Activated T-helper 1 cell treated with anti-CD3 and anti-CD28 coated beads, Interleukin-12 subunit alpha, Interleukin-12 subunit beta, Interleukin-2, Interleukin-4 antibody, amounts not matched to agents 30 ng/mL and 10 ng/mL and 1 ng/mL, durations not matched to agents 14 hours and 24 hours and 36 hours (primary cell): ENCODE data around the gene PRKACB. TPM values are rescaled to one million over a fixed set of nuclear protein-coding genes. Genes with fewer than 3 reads are reported as not detected.
"Not testable (repeated sequence)": the region's sequence is repeated elsewhere in the genome, so short reads cannot be mapped to it uniquely, and the experiment has no call there.

ENCODE experiments used
- DNase-seq: peaks from one replicate; pipeline ENCODE4 v3.0.0; 2021; ENCODE audit warnings: low spot score
- H3K27ac Mint-ChIP-seq: one replicate; pipeline ENCODE4 v1.8.0; 2021; ENCODE audit warnings: mild to moderate bottlenecking, mixed read lengths
- H3K27me3 Mint-ChIP-seq: one replicate; pipeline ENCODE4 v1.8.0; 2022; ENCODE audit warnings: mild to moderate bottlenecking, moderate library complexity, mixed read lengths; ENCODE audit not compliant: insufficient read depth
- H3K36me3 Mint-ChIP-seq: one replicate; pipeline ENCODE4 v1.8.0; 2021; ENCODE audit warnings: low read depth, mixed read lengths
- H3K4me1 Mint-ChIP-seq: one replicate; pipeline ENCODE4 v1.8.0; 2021; ENCODE audit warnings: low read depth, mixed read lengths
- H3K4me3 Mint-ChIP-seq: one replicate; pipeline ENCODE4 v1.8.0; 2021; ENCODE audit warnings: mild to moderate bottlenecking, moderate library complexity, mixed read lengths
- H3K9me3 Mint-ChIP-seq: one replicate; pipeline ENCODE4 v1.8.0; 2021; ENCODE audit warnings: mixed read lengths
- intact Hi-C: fragments of 100-400 bp; cut with micrococcal nuclease; formaldehyde crosslinking; loops from one replicate; pipeline ENCODE4 v1.15.1; 2024
- total RNA-seq: library from RNA; stranded (reverse); gene quantifications from 2 replicates; pipeline ENCODE4 v1.2.3, GENCODE V29; 2022

The PRKACB gene
- total RNA-seq, 1 donor from 2014 or later, result 20.8 TPM

- H3K4me3 Mint-ChIP-seq, result no peak overlapping the region
- H3K36me3 Mint-ChIP-seq, result no peaks in the 10 kb centered on the region
- no peak overlapping the region for H3K27ac Mint-ChIP-seq
- H3K4me1 Mint-ChIP-seq, result peaks cover 9% of the 10 kb centered on the region
- H3K27me3 Mint-ChIP-seq, result no peaks in the 10 kb centered on the region
- no peak for DNase-seq
- no peaks in the 10 kb centered on the region for H3K9me3 Mint-ChIP-seq
- intact Hi-C loops, result no loop called here
Observed at GRCh38 chr1:84266748-84267147, 122.7 kb downstream of the PRKACB start.

DNA sequence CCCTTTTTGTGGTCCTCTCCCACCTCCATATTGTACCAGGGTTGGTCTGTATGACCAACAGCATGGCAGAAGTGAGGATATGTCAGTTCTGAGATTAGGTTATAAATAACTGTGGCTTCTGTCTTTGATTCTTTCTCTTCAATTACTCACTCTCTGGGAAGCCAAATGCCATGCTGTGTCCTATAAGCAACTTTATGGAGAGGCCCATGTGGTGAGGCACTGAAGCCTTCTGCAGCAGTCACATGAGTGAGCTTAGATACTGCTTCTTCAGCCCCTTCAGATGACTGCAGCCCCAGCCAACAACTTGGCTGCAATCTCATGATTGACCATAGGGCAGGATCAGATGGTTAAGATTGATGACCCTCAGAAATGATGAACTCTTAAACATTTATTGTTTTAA, 123.4 kb downstream of the PRKACB start:
- Mint-ChIP-seq H3K27ac (no peak overlapping the region), H3K36me3 (no peaks in the 10 kb centered on the region), H3K4me1 (peaks cover 9% of the 10 kb centered on the region), H3K4me3 (no peak overlapping the region), H3K9me3 (no peaks in the 10 kb centered on the region), H3K27me3 (no peaks in the 10 kb centered on the region)
- DNase-seq, result no peak
- intact Hi-C loops, result no loop called here

DNA sequence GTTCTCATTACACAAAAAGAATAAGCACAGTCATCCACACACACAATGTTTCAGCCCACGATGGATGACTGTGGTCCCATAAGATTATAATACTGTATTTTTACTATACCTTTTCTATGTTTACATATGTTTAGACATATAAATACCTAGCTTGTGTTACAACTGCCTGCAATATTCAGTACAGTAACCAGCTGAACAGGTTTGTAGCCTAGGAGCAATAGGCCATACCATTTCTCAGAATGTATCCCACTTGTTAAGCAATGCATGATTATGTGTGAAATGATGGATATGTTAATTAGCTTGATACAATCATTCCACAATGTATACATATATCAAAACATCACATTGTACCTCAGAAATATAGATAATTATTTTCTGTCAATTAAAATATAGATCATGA, 124.3 kb downstream of the PRKACB start:
- no peaks in the 10 kb centered on the region for H3K36me3 Mint-ChIP-seq
- H3K9me3 Mint-ChIP-seq, result no peaks in the 10 kb centered on the region
- intact Hi-C loops, result no loop called here
- no peak overlapping the region for H3K27ac Mint-ChIP-seq
- no peak for DNase-seq
- no peaks in the 10 kb centered on the region for H3K27me3 Mint-ChIP-seq
- H3K4me3 Mint-ChIP-seq, result no peak overlapping the region
- peaks cover 9% of the 10 kb centered on the region for H3K4me1 Mint-ChIP-seq

DNA sequence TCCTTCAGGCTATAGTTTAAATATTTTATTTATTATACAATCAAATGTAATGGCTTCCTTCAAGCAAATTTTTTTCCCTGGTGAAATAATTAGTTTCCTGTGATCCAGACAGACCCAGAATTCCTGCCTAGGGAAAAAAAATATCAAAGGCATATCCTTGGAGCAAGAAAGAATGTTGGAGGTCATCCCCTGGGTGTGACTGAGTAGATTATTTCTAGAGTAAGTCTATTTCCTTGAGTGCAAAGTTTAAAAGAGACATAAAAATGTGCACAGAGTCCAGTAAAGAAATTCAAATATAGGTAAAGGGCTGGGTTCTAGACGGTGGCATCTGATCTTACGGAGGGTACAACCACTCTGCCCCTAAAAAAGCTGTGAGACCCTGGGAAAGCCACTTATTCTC, 125.2 kb downstream of the PRKACB start:
- H3K27me3 Mint-ChIP-seq, result no peaks in the 10 kb centered on the region
- intact Hi-C loops, result no loop called here
- DNase-seq, result no peak
- H3K36me3 Mint-ChIP-seq, result no peaks in the 10 kb centered on the region
- H3K9me3 Mint-ChIP-seq, result no peaks in the 10 kb centered on the region
- H3K27ac Mint-ChIP-seq, result no peak overlapping the region
- no peak overlapping the region for H3K4me3 Mint-ChIP-seq
- H3K4me1 Mint-ChIP-seq, result peaks cover 9% of the 10 kb centered on the region

- Mint-ChIP-seq H3K36me3 (no peaks in the 10 kb centered on the region), H3K27ac (no peak overlapping the region), H3K9me3 (no peaks in the 10 kb centered on the region), H3K27me3 (peaks cover 2% of the 10 kb centered on the region), H3K4me1 (peaks cover 9% of the 10 kb centered on the region), H3K4me3 (no peak overlapping the region)
- DNase-seq, result no peak
- intact Hi-C loops, result loop anchor here (5.0 kb wide), 1 partner anchor 1321 kb away; no protein-coding TSS in a partner anchor
Observed at GRCh38 chr1:84271441-84272151, 127.5 kb downstream of the PRKACB start.

DNA sequence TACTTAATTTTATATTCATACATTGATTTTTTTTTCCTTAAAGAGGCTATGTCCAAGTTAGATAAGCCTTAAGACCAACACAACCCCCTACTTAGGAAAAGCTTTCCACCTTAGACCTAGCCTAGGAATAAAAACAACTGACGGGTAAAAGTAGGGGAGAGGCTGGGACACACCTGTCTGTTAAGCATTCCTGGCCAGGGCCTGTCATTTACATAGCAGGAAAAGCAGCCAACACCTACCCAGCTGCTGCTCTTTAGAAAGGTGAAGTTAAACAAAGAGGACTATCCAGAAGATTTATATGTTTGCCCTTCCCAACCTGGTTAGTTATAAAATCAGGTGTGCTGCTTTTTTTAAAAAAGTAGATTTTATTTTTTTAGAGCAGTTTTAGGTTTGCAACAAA, 128.3 kb downstream of the PRKACB start:
- no peak overlapping the region for H3K4me3 Mint-ChIP-seq
- intact Hi-C loops, result loop anchor here (5.0 kb wide), 1 partner anchor 1320 kb away; no protein-coding TSS in a partner anchor
- DNase-seq, result no peak
- H3K27me3 Mint-ChIP-seq, result peaks cover 2% of the 10 kb centered on the region
- no peak overlapping the region for H3K27ac Mint-ChIP-seq
- H3K36me3 Mint-ChIP-seq, result no peaks in the 10 kb centered on the region
- H3K4me1 Mint-ChIP-seq, result peaks cover 9% of the 10 kb centered on the region
- no peaks in the 10 kb centered on the region for H3K9me3 Mint-ChIP-seq

DNA sequence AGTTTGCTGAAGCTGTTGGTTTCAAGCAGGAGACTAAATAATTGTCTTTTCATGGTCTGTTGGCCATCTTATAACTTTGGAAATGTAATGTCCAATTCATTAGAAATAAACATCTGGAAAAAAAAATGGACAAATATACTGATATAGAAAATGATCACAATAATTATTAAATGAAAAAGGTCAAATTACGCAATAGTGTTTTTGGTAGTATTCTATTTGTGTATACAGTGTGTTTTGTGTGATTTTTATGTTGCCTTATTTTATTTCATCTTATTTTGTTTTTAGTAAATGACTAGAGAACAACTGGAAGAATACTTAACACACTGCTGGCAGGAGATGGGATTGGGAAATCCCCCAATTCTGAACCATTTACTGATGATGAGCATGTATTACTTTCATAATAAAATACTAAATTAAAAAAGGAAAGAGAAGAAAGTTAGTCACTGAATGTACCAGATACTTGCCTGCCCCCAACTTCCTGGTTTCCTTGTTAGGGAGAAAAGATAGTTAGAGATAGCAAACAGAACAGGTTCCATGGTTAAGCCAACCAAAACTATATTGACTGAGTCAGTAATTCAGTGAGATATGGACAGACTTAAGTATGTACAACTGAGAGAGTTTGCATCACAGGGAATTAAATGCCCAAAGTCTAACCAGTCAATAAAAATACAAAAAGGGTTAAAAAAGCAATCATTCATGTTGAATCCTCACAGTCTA, 133.4 kb downstream of the PRKACB start:
- Mint-ChIP-seq H3K36me3 (no peaks in the 10 kb centered on the region), H3K9me3 (no peaks in the 10 kb centered on the region), H3K27me3 (peaks cover 2% of the 10 kb centered on the region), H3K4me1 (no peaks in the 10 kb centered on the region), H3K27ac (no peak overlapping the region), H3K4me3 (no peak overlapping the region)
- DNase-seq, result no peak
- intact Hi-C loops, result no loop called here

GRCh38 chr1:84278905-84279304, 134.8 kb downstream of the PRKACB start:
- Mint-ChIP-seq H3K4me3 (no peak overlapping the region), H3K4me1 (no peaks in the 10 kb centered on the region), H3K27ac (no peak overlapping the region), H3K36me3 (no peaks in the 10 kb centered on the region), H3K9me3 (no peaks in the 10 kb centered on the region), H3K27me3 (peaks cover 2% of the 10 kb centered on the region)
- intact Hi-C loops, result no loop called here
- DNase-seq, result no peak

- intact Hi-C loops, result no loop called here
- Mint-ChIP-seq H3K36me3 (no peaks in the 10 kb centered on the region), H3K4me1 (no peaks in the 10 kb centered on the region), H3K4me3 (no peak overlapping the region), H3K9me3 (peaks cover under 1% of the 10 kb centered on the region), H3K27ac (no peak overlapping the region), H3K27me3 (peaks cover 2% of the 10 kb centered on the region)
- DNase-seq, result no peak
Observed at GRCh38 chr1:84280912-84281311, 136.8 kb downstream of the PRKACB start.

GRCh38 chr1:84282780-84283333, 138.8 kb downstream of the PRKACB start:
- Mint-ChIP-seq H3K9me3 (peaks cover 19% of the 10 kb centered on the region), H3K36me3 (no peaks in the 10 kb centered on the region), H3K4me1 (no peaks in the 10 kb centered on the region), H3K27me3 (peaks cover 9% of the 10 kb centered on the region), H3K4me3 (no peak overlapping the region), H3K27ac (no peak overlapping the region)
- DNase-seq, result no peak
- intact Hi-C loops, result no loop called here

DNA sequence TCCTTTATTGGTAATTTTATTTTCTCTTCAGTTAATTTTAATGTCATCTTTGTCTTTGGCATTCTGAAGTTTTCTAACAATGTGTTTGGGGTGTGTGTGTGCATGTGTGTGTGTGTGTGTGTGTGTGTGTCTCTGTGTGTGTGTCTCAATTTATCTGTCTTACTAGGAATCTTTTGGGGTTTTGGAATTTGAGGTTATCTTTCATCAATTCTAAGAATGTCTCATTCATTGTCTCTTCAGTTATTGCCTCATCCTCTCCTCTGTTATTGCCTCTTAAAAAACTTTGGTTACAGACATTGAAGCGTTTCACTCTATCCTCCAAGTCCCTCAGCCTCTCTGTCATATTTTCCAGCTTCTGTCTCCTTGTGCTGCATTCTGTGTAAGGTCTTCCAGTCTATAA, 139.3 kb downstream of the PRKACB start:
- Mint-ChIP-seq H3K36me3 (no peaks in the 10 kb centered on the region), H3K9me3 (peaks cover 20% of the 10 kb centered on the region), H3K4me1 (no peaks in the 10 kb centered on the region), H3K27me3 (peaks cover 9% of the 10 kb centered on the region), H3K27ac (no peak overlapping the region), H3K4me3 (no peak overlapping the region)
- no peak for DNase-seq
- intact Hi-C loops, result no loop called here

DNA sequence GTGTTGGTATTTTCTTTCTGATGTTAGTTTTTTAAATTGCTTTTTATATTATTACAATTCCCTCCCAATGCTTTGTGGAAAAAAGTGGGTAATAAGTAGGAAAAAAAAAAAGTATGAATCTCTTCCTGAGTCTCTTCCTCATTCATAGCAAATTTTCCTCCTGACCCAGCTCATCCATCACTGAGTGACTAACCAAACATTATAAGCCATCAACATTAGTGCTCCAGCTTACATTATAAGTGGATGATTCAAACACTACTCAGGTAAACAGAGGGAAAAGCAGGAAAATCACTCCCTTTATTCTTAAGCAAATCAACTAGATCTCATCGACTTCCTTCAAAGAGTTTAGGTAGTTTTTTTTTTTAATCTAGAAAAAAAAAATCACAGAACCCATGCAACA, 142.0 kb downstream of the PRKACB start:
- Mint-ChIP-seq H3K27ac (no peak overlapping the region), H3K27me3 (peaks cover 9% of the 10 kb centered on the region), H3K9me3 (peaks cover 24% of the 10 kb centered on the region), H3K36me3 (no peaks in the 10 kb centered on the region), H3K4me1 (no peaks in the 10 kb centered on the region), H3K4me3 (no peak overlapping the region)
- intact Hi-C loops, result no loop called here
- no peak for DNase-seq

DNA sequence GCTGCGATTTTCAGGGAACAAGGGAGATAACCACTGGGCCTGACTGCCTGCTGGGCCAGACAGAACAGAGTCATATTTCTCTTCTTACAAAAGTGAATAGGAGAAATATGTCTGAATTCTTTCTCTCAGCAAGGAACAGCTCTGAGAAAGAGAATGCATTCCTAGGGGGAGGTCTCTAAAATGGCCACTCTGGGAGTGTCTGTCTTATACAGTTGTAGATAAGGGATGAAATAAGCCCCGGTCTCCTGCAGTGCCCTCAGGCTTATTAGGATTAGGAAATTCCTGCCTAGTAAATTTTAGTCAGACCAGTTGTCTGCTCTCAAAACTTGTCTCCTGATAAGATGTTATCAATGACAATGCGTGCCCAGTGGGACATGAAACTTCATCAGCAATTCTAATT, 143.3 kb downstream of the PRKACB start:
- H3K9me3 Mint-ChIP-seq, result peaks cover 24% of the 10 kb centered on the region
- peaks cover 15% of the 10 kb centered on the region for H3K27me3 Mint-ChIP-seq
- H3K27ac Mint-ChIP-seq, H3K4me1 Mint-ChIP-seq, H3K4me3 Mint-ChIP-seq, intact Hi-C loops, DNase-seq, H3K36me3 Mint-ChIP-seq: not testable (repeated sequence)
